ENCODE data around the gene TLE4. TPM values are rescaled to one million over a fixed set of nuclear protein-coding genes. Genes with fewer than 3 reads are reported as not detected.

TLE4 gene
- 75.1 TPM for total RNA-seq

GRCh38 chr9:79571309-79572031, at the start of gene TLE4:
TLE4 (plus strand) TSS chr9:79571965; CDS start chr9:79572791, 826 bp downstream.
- DNase-seq (ENCODE audit: low read depth in 2 of 3, low spot score in 2 of 3): peak; percentile 98 to 100 (median 100)

DNA sequence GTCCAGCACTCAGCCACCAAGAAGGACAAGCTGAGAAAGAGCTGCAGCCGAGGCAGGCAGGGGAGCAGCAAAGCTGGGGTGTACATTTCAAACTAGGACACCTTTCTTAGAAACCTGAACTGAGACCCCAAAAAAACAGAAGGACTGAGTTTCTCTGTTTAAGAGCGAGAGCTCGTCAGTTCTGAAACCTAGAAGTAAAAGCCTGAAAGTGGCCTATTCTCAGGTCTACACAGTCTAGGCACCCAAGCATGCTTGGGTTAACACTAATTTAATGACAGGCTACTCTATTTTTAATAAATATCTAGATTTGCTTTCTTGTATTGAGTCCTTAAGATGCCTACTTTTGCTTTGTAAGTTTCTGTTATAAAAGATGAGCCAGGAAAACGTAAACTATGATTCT, 49.0 kb upstream of the TLE4 start:
- no peak for DNase-seq (ENCODE audit: low read depth in 2 of 3, low spot score in 2 of 3)

DNA sequence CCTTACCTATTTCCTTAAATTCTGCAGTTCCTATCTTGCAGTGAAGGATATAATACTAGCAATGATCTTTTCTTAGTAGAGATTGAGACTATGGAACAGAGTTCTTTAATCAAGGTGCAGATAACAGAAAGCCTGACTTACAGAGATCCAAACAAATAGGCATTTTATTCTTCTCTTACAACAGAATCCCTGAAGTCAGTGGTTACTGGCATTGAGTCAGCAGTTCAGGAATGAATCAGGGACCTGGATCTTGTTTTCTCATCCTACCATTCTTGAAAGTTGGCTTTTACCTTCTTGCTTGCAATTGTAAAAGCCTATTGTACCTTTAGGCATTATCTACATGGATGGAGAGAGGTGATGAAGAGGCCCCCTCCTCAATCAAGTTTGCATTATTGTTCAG, 47.5 kb upstream of the TLE4 start:
- DNase-seq (ENCODE audit: low read depth in 2 of 3, low spot score in 2 of 3): no peak

DNA sequence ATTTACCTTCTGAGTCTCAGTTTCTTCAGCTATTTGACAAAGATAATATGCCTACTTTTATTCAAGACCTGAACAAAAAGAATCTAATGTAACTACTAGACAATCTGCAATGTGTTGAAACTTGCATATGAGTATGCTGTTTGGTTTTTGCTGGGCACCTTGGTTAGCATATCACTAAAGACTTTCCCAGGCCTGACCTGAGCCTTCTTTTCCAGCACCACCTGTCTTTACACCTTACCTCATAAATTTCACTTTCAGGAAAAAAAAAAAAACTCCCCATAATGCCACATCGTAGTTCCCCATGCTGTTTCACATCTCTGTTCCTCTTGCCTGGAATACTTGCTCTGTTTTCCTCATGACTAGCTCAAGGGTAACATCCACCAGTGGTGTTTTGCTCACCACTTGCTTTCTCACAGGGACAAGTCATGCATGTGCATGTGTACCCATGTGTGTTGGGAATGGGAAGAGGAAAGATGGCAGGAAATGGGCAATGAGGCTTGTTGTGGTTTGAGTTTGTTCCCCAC, 45.6 kb upstream of the TLE4 start:
- no peak for DNase-seq (ENCODE audit: low read depth in 2 of 3, low spot score in 2 of 3)

DNA sequence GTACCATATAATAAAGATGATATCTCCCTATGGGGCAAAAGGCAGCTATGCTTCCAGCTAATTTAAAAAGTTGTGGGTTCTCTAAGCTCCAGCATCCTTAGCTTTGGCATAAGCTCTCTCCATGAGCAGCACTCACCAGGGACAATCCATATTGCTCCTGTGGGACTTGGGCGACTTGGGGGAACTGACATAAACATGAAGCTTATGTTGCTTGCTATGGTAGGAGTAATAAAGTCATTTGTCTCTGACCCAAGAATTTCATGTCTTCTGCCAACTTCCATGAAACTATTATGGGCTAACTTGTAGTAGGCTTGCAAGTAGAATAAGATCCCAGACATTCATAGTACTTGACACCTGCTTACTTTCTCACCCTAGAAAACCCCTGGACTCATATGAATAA, 36.2 kb upstream of the TLE4 start:
- no peak for DNase-seq (ENCODE audit: low read depth in 2 of 3, low spot score in 2 of 3)

DNA sequence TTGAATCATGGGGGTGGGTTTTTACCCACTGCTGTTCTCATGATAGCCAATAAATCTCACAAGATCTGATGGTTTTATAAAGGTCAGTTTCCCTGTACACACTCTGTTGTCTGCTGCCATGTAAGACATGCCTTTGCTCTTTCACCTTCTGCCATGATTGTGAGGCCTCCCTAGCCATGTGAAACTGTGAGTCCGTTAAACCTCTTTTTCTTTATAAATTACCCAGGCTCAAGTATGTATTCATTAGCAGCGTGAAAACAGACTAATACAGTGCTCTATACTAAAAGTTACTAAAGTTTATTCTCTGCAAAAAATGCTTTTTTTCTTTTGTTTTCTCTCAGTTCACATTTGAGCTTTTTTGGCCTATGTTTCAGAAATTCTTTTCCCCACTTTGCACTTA, 33.9 kb upstream of the TLE4 start:
- no peak for DNase-seq (ENCODE audit: low read depth in 2 of 3, low spot score in 2 of 3)

GRCh38 chr9:79542735-79543620, 28.8 kb upstream of the TLE4 start:
- DNase-seq (ENCODE audit: low read depth in 2 of 3, low spot score in 2 of 3): no peak

DNA sequence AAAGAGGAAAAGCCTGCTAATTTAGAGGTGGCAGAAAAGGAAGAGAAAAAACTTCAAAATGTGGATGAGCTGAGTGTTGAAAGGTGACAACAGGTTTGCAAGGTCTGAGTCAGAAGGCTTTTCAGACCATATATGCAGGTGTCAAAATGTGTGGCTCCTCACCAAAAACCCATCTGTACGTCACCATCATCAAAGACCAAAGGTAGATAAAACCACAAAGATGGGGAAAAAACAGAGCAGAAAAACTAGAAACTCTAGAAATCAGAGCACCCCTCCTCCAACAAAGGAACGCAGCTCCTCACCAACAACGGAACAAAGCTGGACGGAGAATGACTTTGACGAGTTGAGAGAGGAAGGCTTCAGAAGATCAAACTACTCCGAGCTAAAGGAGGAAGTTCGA, 27.4 kb upstream of the TLE4 start:
- peak in 1 of 3 donors; percentile 4 for DNase-seq (ENCODE audit: low read depth in 2 of 3, low spot score in 2 of 3)

DNA sequence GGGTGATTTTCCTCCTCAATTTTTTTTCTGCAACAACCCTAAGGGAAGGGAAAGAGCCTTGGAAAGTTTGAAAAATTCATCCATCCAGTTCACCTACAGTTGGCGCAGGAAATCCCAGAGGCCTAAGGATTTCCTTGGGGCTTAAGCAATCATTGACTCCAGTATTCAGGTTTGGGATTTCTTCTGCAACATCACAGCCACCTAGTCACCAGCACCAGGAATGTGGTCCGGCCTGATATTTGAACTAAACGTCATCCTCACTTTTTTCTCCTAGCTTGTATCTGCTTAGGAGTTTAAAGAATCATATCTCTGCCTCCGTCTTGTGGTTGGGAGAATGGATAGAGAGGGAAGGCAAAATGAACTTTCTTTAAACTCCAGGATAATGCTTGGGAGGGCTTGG, 20.2 kb upstream of the TLE4 start:
- DNase-seq (ENCODE audit: low read depth in 2 of 3, low spot score in 2 of 3): no peak

- DNase-seq (ENCODE audit: low read depth in 2 of 3, low spot score in 2 of 3): peak in 1 of 3 donors; percentile 37
Observed at GRCh38 chr9:79551994-79552393, 19.8 kb upstream of the TLE4 start.

- no peak for DNase-seq (ENCODE audit: low read depth in 2 of 3, low spot score in 2 of 3)
Observed at GRCh38 chr9:79555474-79556089, 16.2 kb upstream of the TLE4 start.

DNA sequence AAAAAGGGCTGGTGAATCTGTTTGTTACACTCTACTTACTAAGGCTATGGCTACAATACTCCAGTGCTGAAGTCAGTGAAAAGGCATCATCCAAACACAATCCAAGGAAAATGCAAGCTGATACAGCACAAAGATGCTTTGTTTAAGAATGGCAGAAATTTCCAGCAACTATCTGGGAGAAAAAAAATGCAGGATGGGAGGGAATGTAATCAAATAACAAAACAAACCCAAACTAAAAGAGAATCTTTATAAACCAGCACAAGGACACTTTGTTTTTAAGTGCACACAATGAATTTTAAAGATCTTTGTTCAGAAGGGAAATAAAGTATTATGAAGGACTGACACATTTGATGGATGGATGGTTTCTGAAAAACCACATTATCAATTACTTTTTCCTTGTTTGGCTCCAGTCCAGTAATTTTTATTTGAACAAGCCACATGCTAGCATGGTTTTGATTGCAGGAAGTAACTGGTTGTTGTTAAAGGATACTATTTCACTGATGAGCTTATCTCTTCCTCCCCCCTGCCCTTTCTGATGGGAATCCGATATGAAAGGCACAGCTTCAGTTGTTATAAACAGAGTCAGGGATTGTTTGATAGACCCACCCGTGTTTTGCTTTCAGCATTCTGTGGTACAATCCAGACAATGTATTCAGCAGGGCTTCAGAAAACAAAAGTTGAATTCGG, 12.1 kb upstream of the TLE4 start:
- no peak for DNase-seq (ENCODE audit: low read depth in 2 of 3, low spot score in 2 of 3)

GRCh38 chr9:79562749-79563386, 8.9 kb upstream of the TLE4 start:
- no peak for DNase-seq (ENCODE audit: low read depth in 2 of 3, low spot score in 2 of 3)

- DNase-seq (ENCODE audit: low read depth in 2 of 3, low spot score in 2 of 3): no peak
Observed at GRCh38 chr9:79564105-79564504, 7.7 kb upstream of the TLE4 start.

- no peak for DNase-seq (ENCODE audit: low read depth in 2 of 3, low spot score in 2 of 3)
Observed at GRCh38 chr9:79565245-79565644, 6.5 kb upstream of the TLE4 start.

GRCh38 chr9:79567671-79568098, 4.1 kb upstream of the TLE4 start:
- no peak for DNase-seq (ENCODE audit: low read depth in 2 of 3, low spot score in 2 of 3)

- DNase-seq (ENCODE audit: low read depth in 2 of 3, low spot score in 2 of 3): peak in 1 of 3 donors; percentile 52
Observed at GRCh38 chr9:79568337-79569101, 3.2 kb upstream of the TLE4 start.

DNA sequence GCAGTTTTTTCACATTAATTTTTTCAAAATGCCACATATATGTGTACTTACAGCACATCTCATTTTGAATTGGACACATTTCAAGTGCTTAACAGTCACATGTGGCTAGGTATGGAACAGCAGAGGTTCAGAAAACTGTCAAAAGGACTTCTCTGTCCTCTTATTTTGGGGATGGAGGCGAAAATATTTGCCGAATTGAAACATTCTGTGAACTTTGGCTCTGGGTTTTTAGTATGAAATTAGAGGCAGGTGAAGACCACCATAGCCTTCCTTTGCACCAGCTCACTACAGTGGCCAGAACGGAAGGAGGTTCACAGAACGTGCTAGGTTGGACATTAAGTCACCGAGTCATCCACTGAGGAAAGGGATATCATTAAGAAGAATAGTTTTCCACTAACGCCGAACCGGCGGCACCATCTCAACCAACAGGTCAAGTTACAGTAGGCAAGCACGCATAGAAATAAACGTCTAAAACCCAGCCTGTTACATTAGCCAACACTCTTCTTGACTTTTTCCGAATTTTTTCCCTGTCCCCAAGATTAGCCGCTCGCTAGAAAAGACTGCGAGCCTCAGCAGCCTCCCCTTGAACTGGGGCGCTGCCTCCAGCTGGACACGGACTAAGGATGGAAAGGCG, 1.8 kb upstream of the TLE4 start:
- DNase-seq (ENCODE audit: low read depth in 2 of 3, low spot score in 2 of 3): no peak
